Nucleus accumbens (tissue), 56 donors: ENCODE data around the gene SERTAD2.
A peak's percentile ranks its signal among the peaks of the same experiment; 100 is the strongest.

ENCODE experiments used
- DNase-seq, 56 donors: peaks; one replicate each; lab custom pipeline; 2025; lab: John Stamatoyannopoulos, UW

Gene SERTAD2

DNA sequence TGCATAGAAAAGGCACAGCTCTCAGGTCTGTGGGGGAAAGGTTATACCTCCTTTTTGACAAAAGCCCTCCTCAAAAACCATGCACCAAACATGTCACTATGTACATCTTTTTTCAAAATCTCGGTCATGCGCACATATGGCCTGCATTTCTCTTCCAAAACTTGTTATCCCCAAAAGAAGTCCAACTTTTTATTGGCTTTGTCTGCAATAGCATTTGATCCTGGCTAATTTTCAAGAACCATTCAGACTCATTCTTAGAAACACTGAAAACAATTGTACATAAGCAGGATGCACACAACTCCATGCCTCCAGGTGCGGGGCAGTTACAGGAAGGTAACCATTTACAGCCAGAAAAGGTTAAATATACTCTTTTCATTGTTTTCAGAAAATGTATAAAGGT lies 21.9 kb downstream of the SERTAD2 start:
- DNase-seq, result no peak

- no peak for DNase-seq
Observed at GRCh38 chr2:64630752-64631151, 23.0 kb downstream of the SERTAD2 start.

- DNase-seq, result no peak
Observed at GRCh38 chr2:64629875-64630274, 23.8 kb downstream of the SERTAD2 start.

DNA sequence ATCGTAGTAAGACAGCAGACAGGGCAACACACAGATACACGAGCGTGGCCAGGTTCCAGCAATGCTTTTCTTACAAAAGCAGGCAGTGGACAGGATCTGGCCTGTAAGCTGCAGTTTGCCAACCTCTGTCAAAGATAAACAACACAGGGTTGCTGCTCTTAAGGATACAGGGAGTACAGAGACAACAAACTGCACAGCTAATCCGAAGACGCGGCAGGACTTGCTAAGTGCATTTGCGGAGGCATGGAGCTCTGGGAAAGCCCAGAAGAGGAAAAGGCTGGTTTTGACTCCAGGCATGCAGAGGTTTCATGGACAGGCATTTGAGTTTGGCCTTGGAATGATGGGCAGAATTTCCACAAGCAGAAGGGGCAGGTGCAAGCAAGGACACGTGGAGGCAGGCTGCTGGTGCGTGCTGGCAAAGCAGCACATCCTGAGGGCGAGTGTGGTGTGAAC lies 24.4 kb downstream of the SERTAD2 start:
- no peak for DNase-seq

DNA sequence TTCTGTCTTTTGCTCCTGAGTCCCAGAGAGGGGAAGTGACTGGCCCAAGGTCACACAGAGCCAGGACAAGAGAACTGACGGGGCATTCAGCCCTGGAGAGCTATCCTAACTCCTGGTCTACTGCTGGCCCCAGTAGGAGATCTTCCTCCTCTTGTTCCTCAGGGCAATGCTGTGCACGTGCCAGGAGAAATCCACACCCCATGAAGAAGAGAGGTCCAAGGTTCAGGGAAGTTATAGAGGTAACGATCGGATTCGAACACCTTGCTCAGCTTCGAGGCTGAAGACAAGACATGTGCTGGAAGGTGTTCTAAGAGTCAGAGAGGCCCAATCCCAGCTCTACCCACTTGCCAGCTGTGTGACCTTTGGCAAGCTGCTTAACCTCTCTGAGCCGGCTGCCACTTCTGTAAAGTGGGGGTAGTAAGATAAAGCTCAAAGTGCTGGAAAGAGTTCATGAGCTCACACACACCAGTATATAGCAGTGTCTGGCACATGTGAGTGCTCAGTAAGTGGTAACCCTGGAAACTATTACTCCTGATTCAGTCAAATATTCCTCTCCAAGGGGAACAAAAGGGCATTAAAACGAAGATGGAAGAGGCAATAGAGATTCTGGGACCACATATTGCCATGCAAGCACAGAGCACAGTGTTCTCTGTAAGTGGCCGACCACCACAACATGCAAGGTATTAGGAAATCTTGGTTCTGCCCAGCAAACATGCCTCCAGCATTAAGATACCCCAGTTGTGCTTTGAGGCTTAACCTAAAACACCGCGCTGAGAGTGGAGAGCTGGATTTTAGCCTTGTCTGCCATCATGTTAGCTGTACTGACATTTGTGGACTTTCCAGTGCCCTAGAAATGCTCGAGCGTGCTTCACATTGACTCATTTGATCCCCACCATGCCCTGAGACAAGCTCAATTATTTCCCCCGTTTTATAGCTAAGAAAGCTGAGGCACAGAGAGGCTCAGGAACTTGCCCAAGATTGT lies 25.6 kb downstream of the SERTAD2 start:
- DNase-seq, result no peak

DNA sequence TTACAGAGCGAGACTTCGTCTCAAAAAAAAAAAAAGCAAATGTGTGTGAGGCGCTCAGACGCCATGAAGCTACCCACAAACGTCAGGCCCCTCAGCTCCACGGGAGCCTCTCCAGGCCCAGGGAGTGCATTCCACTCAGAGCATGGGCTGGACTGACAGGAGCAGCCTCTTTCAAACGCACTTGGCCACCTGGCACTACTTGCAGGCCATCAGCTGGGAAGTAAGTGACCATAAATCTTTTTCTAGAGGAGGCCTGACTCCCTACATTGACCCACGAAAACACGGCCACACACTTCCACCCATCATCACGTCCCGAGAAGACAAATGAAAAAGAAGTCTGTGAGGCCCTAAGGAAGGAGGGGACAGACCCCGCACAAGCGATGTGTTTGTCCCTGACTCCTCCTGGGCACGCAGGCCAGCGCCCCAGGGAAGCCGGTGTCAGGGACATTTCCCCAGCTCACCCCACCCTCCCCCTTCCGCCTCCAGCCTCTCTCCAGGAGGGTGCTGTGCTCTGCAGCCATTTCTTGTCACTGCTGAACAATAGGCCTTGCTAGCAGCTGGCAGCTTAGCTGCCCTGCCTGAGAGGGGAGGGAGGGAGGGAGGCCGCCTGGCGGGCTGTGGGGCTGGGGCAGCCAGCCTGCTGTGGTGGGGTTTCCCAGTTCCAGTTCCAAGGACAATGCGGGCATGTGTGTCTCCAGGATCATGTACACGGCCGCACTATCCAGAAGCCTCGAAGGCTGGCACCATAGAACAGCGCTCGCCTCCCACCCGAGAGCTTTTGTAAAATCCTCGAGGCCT lies 26.6 kb downstream of the SERTAD2 start:
- peak in 48 of 56 donors; percentile 19 to 82 (median 56) for DNase-seq

DNA sequence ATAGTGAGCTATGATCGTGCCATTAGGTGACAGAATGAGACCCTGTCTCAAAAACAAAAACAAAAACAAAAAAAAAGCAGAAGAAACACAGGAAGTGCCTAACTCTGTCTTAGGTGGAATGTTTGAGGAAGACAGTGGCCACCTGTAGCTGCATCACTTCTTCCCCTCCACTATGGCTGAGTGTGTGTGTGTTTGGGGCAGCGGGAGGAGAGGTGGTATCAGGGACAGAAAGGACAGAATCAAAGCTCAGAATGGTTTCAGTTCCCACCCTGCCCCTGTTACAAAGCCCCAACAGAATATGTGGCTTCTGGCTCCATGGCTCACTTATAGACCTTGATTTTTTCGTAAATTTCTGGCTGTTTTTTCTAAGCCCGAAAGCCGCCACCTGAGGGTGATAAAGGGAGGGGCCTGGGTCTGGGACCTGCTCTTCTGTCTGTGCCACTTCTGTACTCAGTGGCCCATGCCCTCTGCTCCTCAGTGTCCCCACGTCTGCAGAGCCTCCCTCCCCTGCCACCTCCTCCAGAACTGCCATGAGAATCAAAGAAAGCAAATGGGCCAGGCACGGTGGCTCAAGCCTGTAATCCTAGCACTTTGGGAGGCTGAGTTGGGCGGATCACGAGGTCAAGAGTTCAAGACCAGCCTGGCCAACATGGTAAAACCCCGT lies 27.4 kb downstream of the SERTAD2 start:
- DNase-seq, result no peak

DNA sequence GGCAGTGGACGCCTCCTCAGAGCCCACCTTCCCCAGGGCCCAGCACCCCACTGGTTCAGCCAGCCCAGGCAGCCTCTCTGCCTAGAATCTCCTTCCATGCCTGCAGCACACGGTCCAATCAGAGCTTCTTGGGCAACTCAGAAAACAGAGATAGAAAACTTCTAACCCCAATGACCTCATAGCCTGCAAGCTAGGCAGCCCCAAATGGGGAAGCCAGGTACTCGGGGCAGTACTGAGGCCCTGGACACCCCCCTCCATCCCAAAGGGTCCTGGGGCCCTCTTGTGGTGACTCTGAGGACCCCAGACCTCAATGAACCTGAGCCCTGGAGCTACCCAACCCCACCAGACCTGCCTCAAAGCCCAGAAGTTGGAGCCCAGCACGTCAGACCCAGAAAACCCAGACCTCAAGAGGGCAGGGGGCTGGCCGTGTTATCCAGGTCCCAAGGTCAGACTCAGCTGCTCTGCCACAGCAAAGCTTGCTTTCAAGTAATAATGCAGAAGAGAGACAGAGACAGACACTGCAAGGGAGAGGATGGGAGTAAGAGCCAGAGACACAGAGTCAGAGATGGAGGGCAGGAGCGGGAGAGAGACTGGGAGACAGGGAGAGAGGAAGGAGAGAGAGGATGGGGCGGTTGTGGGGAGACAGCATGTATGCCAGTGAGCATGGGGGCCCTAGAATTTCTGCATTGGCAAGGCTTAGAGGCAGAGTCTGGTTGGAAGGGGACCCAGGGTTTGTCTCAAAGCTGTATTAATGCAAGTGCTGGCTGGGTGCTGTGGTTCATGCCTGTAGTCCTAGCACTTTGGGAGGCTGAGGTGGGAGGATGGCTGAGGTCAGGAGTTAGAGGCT lies 28.2 kb downstream of the SERTAD2 start:
- no peak for DNase-seq

GRCh38 chr2:64624862-64625261 lies 28.9 kb downstream of the SERTAD2 start:
- DNase-seq, result no peak

GRCh38 chr2:64624108-64624610 lies 29.6 kb downstream of the SERTAD2 start:
- DNase-seq, result no peak

DNA sequence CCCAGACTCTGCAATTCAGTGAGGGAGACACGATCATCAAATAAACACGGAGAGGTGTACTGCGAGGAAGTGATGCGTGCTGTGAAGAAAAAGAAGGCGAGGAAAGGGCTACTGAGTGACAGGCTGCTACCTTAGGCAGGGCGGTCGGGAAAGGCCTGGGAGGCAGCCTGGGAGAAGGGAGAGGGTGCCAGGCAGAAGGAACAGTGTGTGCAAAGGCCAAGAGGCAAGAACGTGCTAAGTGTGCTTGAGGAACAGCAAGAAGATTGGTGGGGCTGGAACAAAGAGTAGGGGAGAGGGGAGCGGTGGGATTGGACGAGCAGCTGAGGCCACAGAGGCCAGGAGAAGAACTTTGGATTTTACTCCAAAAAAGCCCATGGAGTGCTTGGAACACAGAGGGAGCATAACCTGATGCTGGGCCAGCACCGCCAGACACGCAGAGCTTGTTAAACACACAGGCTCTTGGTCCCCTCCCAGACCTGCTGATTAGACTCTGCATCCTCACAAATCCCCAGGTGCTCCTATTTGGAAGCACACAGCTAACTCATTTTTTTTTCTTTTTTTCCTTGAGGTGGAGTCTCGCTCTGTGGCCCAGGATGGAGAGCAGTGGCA lies 30.4 kb downstream of the SERTAD2 start:
- DNase-seq, result no peak

GRCh38 chr2:64622443-64623241 lies 31.1 kb downstream of the SERTAD2 start:
- peak in 1 of 56 donors; percentile 30 for DNase-seq

DNA sequence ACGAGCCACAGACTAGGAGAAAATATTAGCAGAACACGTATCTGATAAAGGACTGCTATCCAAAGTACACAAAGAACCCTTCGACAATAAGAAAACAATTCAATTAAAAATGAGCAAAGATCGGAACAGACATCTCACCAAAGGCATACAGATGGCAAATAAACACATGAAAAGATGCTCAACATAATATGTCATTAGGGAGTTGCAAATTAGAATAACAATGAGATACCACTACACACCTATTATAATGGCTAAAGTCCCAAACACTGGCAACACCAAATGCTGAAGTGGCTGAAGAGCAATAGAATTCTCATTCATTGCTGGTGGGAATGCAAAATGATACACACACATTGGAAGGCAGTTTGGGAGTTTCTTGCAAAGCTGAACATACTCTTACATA lies 33.1 kb downstream of the SERTAD2 start:
- DNase-seq, result no peak

GRCh38 chr2:64617631-64618151 lies 36.0 kb downstream of the SERTAD2 start:
- DNase-seq, result peak in 26 of 56 donors; percentile 13 to 69 (median 30)

DNA sequence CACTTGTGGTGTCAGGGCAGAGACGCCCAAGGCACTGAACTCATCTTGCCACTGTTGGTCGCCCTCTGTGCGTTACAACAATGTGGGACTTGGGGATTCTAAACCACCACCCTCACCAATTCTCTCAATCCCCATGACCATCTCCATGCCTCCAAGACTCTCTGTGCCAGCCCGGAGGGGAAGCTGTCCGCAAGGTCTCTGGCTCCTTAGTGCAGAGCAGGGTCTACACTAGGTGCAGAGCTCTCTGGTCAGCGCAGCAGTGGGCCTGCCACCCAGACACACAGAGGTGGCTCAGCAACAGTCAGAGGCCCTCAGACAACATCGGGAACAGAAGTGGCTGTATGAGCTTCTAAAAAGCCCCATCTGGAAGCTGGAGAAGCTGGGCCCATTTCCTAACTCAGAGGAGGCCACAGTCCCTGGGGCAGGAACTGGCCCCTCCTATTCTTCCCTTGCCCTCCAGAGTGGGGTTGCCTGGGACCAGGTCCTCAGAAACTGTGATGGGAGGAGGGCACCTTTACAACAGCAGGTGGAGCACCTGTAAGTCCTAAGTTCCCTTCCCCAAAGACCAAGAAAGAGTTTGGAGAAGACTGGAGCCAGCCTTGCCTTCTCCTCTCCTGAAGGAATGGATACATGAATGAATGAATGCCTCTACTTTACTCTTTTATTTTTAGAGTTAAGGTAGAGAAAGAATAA lies 37.7 kb downstream of the SERTAD2 start:
- DNase-seq, result no peak

- no peak for DNase-seq
Observed at GRCh38 chr2:64615192-64615763, 38.4 kb downstream of the SERTAD2 start.

GRCh38 chr2:64613276-64613675 lies 40.4 kb downstream of the SERTAD2 start:
- no peak for DNase-seq
